Stimulated activated CD4-positive, alpha-beta T cell treated with anti-CD3 and anti-CD28 coated beads, Interleukin-1b, Interleukin-23, amount 100 ng/mL, for 4 hours (primary cell): Measurements from ENCODE around the gene ADCY5.

ENCODE experiments used
- DNase-seq, 2 donors: peaks; one replicate each; pipeline ENCODE4 v3.0.0-alpha.2; 2020; ENCODE audit warnings: low read depth in 2 of 2

Gene ADCY5

GRCh38 chr3:123429362-123430125, 19.3 kb downstream of the ADCY5 start:
- no peak for DNase-seq

GRCh38 chr3:123424999-123425712, 23.7 kb downstream of the ADCY5 start:
- DNase-seq, result no peak

- no peak for DNase-seq
Observed at GRCh38 chr3:123424321-123424998, 24.4 kb downstream of the ADCY5 start.

- DNase-seq, result no peak
Observed at GRCh38 chr3:123423806-123424205, 25.1 kb downstream of the ADCY5 start.

GRCh38 chr3:123423031-123423430, 25.9 kb downstream of the ADCY5 start:
- no peak for DNase-seq

- no peak for DNase-seq
Observed at GRCh38 chr3:123422457-123422856, 26.4 kb downstream of the ADCY5 start.

GRCh38 chr3:123421353-123422174, 27.3 kb downstream of the ADCY5 start:
- no peak for DNase-seq

GRCh38 chr3:123420416-123420968, 28.4 kb downstream of the ADCY5 start:
- DNase-seq, result no peak

- DNase-seq, result no peak
Observed at GRCh38 chr3:123419850-123420297, 29.0 kb downstream of the ADCY5 start.

- DNase-seq, result no peak
Observed at GRCh38 chr3:123419181-123419849, 29.6 kb downstream of the ADCY5 start.

GRCh38 chr3:123416647-123417046, 32.2 kb downstream of the ADCY5 start:
- DNase-seq, result no peak

GRCh38 chr3:123416173-123416572, 32.7 kb downstream of the ADCY5 start:
- no peak for DNase-seq

- DNase-seq, result no peak
Observed at GRCh38 chr3:123414973-123415775, 33.7 kb downstream of the ADCY5 start.

GRCh38 chr3:123412811-123413604, 35.9 kb downstream of the ADCY5 start:
- DNase-seq, result no peak

- no peak for DNase-seq
Observed at GRCh38 chr3:123412076-123412475, 36.8 kb downstream of the ADCY5 start.

GRCh38 chr3:123411340-123412040, 37.4 kb downstream of the ADCY5 start:
- DNase-seq, result no peak

- DNase-seq, result no peak
Observed at GRCh38 chr3:123410149-123410515, 38.8 kb downstream of the ADCY5 start.

GRCh38 chr3:123409443-123410148, 39.3 kb downstream of the ADCY5 start:
- DNase-seq, result no peak
